ENCODE results near the gene PLPP1.

The PLPP1 gene

GRCh38 chr5:55534436-55535198 is at the start of gene PLPP1:
TSS of gene PLPP1 (minus strand) at chr5:55534964. CDS start at chr5:55534629, 335 bp downstream.
- no peak for TF ChIP-seq MYC (IDR thresholded peaks at IDR 0.05; ENCODE audit: low read depth, low read length)
- no peak for TF ChIP-seq POLR2A (IDR thresholded peaks at IDR 0.05; ENCODE audit: extremely low read depth, insufficient read length)
- TF ChIP-seq MAX (IDR thresholded peaks at IDR 0.05; ENCODE audit: low read depth, low read length) = no peak
- no peak for TF ChIP-seq CTCF (IDR thresholded peaks at IDR 0.05; ENCODE audit: low read depth, low read length)
- peak within 1 kb of the TSS; percentile 56 for H3K4me3 ChIP-seq (ENCODE audit: low read depth, low read length)

GRCh38 chr5:55583578-55583977 is 48.8 kb upstream of the PLPP1 start:
- TF ChIP-seq POLR2A (IDR thresholded peaks at IDR 0.05; ENCODE audit: extremely low read depth, insufficient read length) = no peak
- no peak for TF ChIP-seq CTCF (IDR thresholded peaks at IDR 0.05; ENCODE audit: low read depth, low read length)
- TF ChIP-seq MAX (IDR thresholded peaks at IDR 0.05; ENCODE audit: low read depth, low read length) = no peak
- TF ChIP-seq MYC (IDR thresholded peaks at IDR 0.05; ENCODE audit: low read depth, low read length) = no peak
- DNase-seq (ENCODE audit: low read depth) = no peak
- no peak overlapping the region for H3K4me3 ChIP-seq (ENCODE audit: low read depth, low read length)

More at GRCh38 chr5:55534436-55535198, at the start of gene PLPP1:
- DNase-seq (ENCODE audit: low read depth) = peak; percentile 81

GRCh38 chr5:55582256-55582655 is 47.5 kb upstream of the PLPP1 start:
- no peak overlapping the region for H3K4me3 ChIP-seq (ENCODE audit: low read depth, low read length)
- no peak for DNase-seq (ENCODE audit: low read depth)
- TF ChIP-seq MYC (IDR thresholded peaks at IDR 0.05; ENCODE audit: low read depth, low read length) (no peak), MAX (IDR thresholded peaks at IDR 0.05; ENCODE audit: low read depth, low read length) (no peak), CTCF (IDR thresholded peaks at IDR 0.05; ENCODE audit: low read depth, low read length) (no peak), POLR2A (IDR thresholded peaks at IDR 0.05; ENCODE audit: extremely low read depth, insufficient read length) (no peak)

GRCh38 chr5:55580042-55580441 is 45.3 kb upstream of the PLPP1 start:
- TF ChIP-seq CTCF (IDR thresholded peaks at IDR 0.05; ENCODE audit: low read depth, low read length) (no peak), MAX (IDR thresholded peaks at IDR 0.05; ENCODE audit: low read depth, low read length) (no peak), POLR2A (IDR thresholded peaks at IDR 0.05; ENCODE audit: extremely low read depth, insufficient read length) (no peak), MYC (IDR thresholded peaks at IDR 0.05; ENCODE audit: low read depth, low read length) (no peak)
- H3K4me3 ChIP-seq (ENCODE audit: low read depth, low read length) = no peak overlapping the region
- DNase-seq (ENCODE audit: low read depth) = no peak

- no peak overlapping the region for H3K4me3 ChIP-seq (ENCODE audit: low read depth, low read length)
- no peak for TF ChIP-seq MAX (IDR thresholded peaks at IDR 0.05; ENCODE audit: low read depth, low read length)
- no peak for TF ChIP-seq MYC (IDR thresholded peaks at IDR 0.05; ENCODE audit: low read depth, low read length)
- no peak for TF ChIP-seq CTCF (IDR thresholded peaks at IDR 0.05; ENCODE audit: low read depth, low read length)
- TF ChIP-seq POLR2A (IDR thresholded peaks at IDR 0.05; ENCODE audit: extremely low read depth, insufficient read length) = no peak
- DNase-seq (ENCODE audit: low read depth) = no peak
These were observed 44.0 kb upstream of the PLPP1 start for GRCh38 chr5:55578771-55579170.

All from NB4 (cell line).